Gastrocnemius medialis (tissue), 4 donors: ENCODE data around the gene PLA2G6. TPM values are rescaled to one million over a fixed set of nuclear protein-coding genes. Genes with fewer than 3 reads are reported as not detected.
A peak's percentile ranks its signal among the peaks of the same experiment; 100 is the strongest.
"Not testable (repeated sequence)": the region's sequence is repeated elsewhere in the genome, so short reads cannot be mapped to it uniquely, and the experiment has no call there.

Experiments used
- ATAC-seq, 2 donors: fragments of 150-250 bp; one replicate each; pipeline ENCODE4 v1.9.1; 2016
- DNase-seq, 2 donors: peaks; one replicate each; pipeline ENCODE4 v3.0.0-alpha.2; 2019
- H3K27ac ChIP-seq, 4 donors: fragments of 200-600 bp; sonication (generic); 1 replicate in 1 of 4; 2 replicates in 3 of 4; pipeline ENCODE4 v1.5.1; 2016 to 2018; ENCODE audit warnings: mild to moderate bottlenecking in 2 of 4, moderate library complexity in 1 of 4
- H3K27me3 ChIP-seq, 3 donors: fragments of 200-600 bp; sonication (generic) in 2 of 3; 1 replicate in 1 of 3; 2 replicates in 2 of 3; pipeline versions ENCODE4 v1.5.1 to v1.6.0; 2016 to 2019; ENCODE audit warnings: mild to moderate bottlenecking in 1 of 3, moderate library complexity in 1 of 3
- H3K36me3 ChIP-seq, 2 donors: fragments of 200-600 bp; sonication (generic) in 1 of 2; one replicate each; pipeline ENCODE4 v1.5.1; 2017 to 2018
- H3K4me1 ChIP-seq, 2 donors: fragments of 200-600 bp; sonication (generic) in 1 of 2; one replicate each; pipeline ENCODE4 v1.5.1; 2016 to 2017; ENCODE audit warnings: mild to moderate bottlenecking in 2 of 2
- H3K4me3 ChIP-seq, 4 donors: fragments of 200-600 bp; sonication (generic) in 3 of 4; 1 replicate in 1 of 4; 2 replicates in 3 of 4; pipeline ENCODE4 v1.5.1; 2016 to 2019; ENCODE audit warnings: mild to moderate bottlenecking in 2 of 4
- H3K9me3 ChIP-seq, 3 donors: fragments of 200-600 bp; sonication (generic) in 2 of 3; 1 replicate in 1 of 3; 2 replicates in 2 of 3; pipeline ENCODE4 v1.5.1; 2016 to 2019
- POLR2A ChIP-seq, 2 donors: fragments of 450-650 bp; IDR thresholded peaks; one replicate each; pipeline ENCODE4 v1.6.1; 2017; ENCODE audit warnings: antibody characterized with exemption in 2 of 2, mild to moderate bottlenecking in 2 of 2, moderate library complexity in 2 of 2
- in situ Hi-C, 4 donors: fragments of 200-750 bp; cut with MboI; loops; one replicate each; pipeline versions ENCODE4 v1.15.0 to v1.8.0; 2017; ENCODE audit warnings: low sequenced_read_pairs in 4 of 4
- intact Hi-C: fragments of 100-400 bp; cut with DNase I; formaldehyde crosslinking; loops from one replicate; pipeline ENCODE4 v1.15.1; 2023; ENCODE audit warnings: low total_unique reads
- total RNA-seq, 4 donors: library from RNA; depleted of rRNA; stranded (reverse); fragments of >200 nt; gene quantifications; one replicate each; pipeline versions ENCODE4 v1.1.0 to v1.2.3, GENCODE V29; 2016
- TF ChIP-seq, protein P1 (sequence below), 5 experiments: fragments of 450-650 bp in 3 of 5; fragments of 200-600 bp in 2 of 5; sonication (generic) in 2 of 5; IDR thresholded peaks in 4 of 5; conservative IDR thresholded peaks in 1 of 5; 1 replicate in 4 of 5; 2 replicates in 1 of 5; pipeline ENCODE4 v1.5.1; 2016 to 2019; ENCODE audit warnings: antibody characterized with exemption in 5 of 5, mild to moderate bottlenecking in 3 of 5, moderate library complexity in 3 of 5

Gene PLA2G6
- total RNA-seq, 4 donors from 2014 or later = 9.1 to 19.5 (median 12.1) TPM

DNA sequence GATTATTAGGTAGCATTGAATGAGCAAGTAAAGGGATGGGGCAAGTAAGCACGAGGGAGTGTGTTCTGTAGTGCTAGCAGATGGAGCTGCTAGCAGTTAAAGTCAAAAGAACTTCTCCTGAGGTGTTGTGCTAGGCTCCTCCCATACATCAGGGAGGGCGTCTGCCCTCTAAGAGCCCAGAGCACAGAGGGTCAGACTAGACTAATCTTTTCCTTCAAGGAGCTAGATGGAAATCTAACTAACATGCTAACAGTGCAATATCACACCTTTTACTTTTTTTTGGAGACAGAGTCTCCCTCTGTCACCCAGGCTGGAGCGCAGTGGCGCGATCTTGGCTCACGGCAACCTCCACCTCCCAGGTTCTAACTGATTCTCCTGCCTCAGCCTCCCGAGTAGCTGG lies 3.2 kb upstream of the PLA2G6 start:
- in situ Hi-C loops = no loop called here
- Histone ChIP-seq H3K4me1 (peaks cover 34 to 35% of the 10 kb centered on the region in 2 donors), H3K36me3 (no peaks in the 10 kb centered on the region), H3K4me3 (no peak overlapping the region), H3K9me3 (no peaks in the 10 kb centered on the region), H3K27me3 (no peaks in the 10 kb centered on the region), H3K27ac (peak overlapping the region in 1 of 4 donors; percentile 87)
- no peak for TF ChIP-seq POLR2A (IDR thresholded peaks at IDR 0.05)
- TF ChIP-seq, protein P1, sequence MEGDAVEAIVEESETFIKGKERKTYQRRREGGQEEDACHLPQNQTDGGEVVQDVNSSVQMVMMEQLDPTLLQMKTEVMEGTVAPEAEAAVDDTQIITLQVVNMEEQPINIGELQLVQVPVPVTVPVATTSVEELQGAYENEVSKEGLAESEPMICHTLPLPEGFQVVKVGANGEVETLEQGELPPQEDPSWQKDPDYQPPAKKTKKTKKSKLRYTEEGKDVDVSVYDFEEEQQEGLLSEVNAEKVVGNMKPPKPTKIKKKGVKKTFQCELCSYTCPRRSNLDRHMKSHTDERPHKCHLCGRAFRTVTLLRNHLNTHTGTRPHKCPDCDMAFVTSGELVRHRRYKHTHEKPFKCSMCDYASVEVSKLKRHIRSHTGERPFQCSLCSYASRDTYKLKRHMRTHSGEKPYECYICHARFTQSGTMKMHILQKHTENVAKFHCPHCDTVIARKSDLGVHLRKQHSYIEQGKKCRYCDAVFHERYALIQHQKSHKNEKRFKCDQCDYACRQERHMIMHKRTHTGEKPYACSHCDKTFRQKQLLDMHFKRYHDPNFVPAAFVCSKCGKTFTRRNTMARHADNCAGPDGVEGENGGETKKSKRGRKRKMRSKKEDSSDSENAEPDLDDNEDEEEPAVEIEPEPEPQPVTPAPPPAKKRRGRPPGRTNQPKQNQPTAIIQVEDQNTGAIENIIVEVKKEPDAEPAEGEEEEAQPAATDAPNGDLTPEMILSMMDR (IDR thresholded peaks at IDR 0.05 in 4 of 5, conservative IDR thresholded peaks at IDR 0.05 in 1 of 5) = no peak
- intact Hi-C loops = no loop called here
- ATAC-seq = no peak
- DNase-seq = no peak

DNA sequence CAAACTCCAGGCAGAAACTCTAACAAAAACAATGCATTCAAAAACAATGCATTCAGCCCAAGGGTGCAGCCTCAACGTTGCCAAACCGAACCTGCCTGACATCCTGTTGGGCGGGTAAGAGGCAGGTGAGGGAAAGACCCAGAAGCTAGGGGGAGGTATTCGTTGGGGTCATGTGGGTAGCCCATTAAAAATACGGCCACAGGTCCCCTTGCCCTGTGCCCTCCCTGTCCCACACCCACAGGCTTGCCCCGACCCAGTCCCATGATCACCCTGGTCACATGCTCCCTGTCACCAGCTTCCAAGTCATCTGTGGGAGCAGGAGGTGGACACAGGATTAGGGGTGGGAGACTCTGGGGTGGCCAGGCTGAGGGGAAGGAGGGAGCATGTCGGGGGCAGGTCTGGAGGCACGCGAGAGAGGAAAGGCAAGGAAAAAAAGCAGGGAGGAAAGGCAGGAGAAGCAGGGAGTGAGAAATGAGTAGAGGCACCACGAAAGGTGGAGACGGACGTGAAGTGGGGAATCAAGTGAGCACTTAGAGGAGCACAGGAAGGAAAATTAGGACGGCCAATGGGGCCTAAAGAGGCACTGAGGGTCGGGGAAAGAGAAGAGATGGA lies 683 bp downstream of the PLA2G6 start:
- intact Hi-C loops = loop anchor here (1.0 kb wide), 1 partner anchor 20 kb away; the partner anchor contains the start of gene MAFF
- in situ Hi-C loops = no loop called here
- peak; percentile 16 to 25 for ATAC-seq
- no peaks in the 10 kb centered on the region for H3K9me3 ChIP-seq
- peak; percentile 82 to 86 for DNase-seq
- peak overlapping the region; percentile 93 to 97 (median 96) for H3K27ac ChIP-seq
- peak overlapping the region; percentile 66 to 71 (median 67) for H3K4me3 ChIP-seq
- TF ChIP-seq, protein P1 (IDR thresholded peaks at IDR 0.05 in 4 of 5, conservative IDR thresholded peaks at IDR 0.05 in 1 of 5) = peak in 1 of 5 experiments; percentile 17
- peak; percentile 81 to 90 for TF ChIP-seq POLR2A (IDR thresholded peaks at IDR 0.05)
- H3K4me1 ChIP-seq = peaks cover 49% of the 10 kb centered on the region in 2 donors
- H3K27me3 ChIP-seq = no peaks in the 10 kb centered on the region
- H3K36me3 ChIP-seq = no peaks in the 10 kb centered on the region

DNA sequence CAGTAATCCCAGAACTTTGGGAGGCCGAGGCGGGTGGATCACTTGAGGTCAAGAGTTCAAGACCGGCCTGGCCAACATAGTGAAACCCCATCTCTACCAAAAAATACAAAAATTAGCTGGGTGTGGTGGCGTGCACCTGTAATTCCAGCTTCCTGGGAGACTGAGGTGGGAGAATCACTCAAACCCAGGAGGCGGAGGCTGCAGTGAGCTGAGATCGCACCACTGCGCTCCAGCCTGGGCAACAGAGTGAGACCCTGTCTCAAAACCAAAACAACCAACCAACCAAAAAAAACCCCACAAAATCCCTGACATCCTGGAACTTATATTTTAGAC lies 3.1 kb downstream of the PLA2G6 start:
- H3K36me3 ChIP-seq, DNase-seq, H3K4me3 ChIP-seq, ATAC-seq, in situ Hi-C loops, H3K27me3 ChIP-seq, H3K9me3 ChIP-seq: not testable (repeated sequence)
- intact Hi-C loops = loop anchor here (10.0 kb wide), 1 partner anchor 526 kb away; the partner anchor contains the start of genes GTPBP1 and JOSD1
- Histone ChIP-seq H3K27ac (peak overlapping the region; percentile 93 to 97 (median 96)), H3K4me1 (peaks cover 55 to 58% of the 10 kb centered on the region in 2 donors)

DNA sequence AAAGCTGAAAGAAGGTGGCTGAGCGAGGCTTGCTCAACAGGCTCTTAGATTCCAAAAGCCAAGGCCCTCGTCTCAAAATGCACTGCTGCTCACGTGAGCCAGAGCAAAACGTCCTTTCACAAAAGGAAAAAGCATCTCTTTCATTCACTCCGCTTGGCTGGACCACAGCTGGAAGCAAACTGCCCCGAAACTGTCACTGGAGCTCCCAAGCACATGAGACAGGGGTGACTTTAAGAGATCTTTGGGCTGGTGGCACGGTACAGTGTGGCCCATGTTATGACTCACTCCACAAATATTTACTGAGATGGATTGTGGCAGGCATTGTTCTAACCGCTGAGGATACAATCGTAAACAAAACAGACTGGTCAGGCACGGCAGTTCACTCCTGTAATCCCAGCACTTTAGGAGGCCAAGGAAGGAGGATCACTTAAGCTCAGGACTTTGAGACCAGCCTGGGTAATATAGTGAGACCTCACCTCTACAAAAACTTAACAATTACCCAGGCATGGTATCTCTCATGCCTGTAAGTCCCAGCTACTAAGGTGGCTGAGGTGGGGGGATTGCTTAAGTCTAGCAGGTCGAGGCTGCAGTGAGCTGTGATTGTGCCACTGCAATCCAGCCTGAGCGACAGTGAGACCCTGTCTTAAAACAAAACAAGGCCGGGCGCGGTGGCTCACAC lies 3.6 kb downstream of the PLA2G6 start:
- no peaks in the 10 kb centered on the region for H3K9me3 ChIP-seq
- peak overlapping the region; percentile 93 to 97 (median 96) for H3K27ac ChIP-seq
- no peaks in the 10 kb centered on the region for H3K36me3 ChIP-seq
- in situ Hi-C loops = no loop called here
- H3K4me3 ChIP-seq = no peak overlapping the region
- intact Hi-C loops = loop anchor here (2.0 to 10.0 kb wide), 2 partner anchors 109 to 527 kb away; partner anchors contain the start of genes GTPBP1 and JOSD1
- peak; percentile 47 to 77 for TF ChIP-seq POLR2A (IDR thresholded peaks at IDR 0.05)
- TF ChIP-seq, protein P1 (IDR thresholded peaks at IDR 0.05 in 4 of 5, conservative IDR thresholded peaks at IDR 0.05 in 1 of 5) = no peak
- peaks cover 59 to 63% of the 10 kb centered on the region in 2 donors for H3K4me1 ChIP-seq
- no peaks in the 10 kb centered on the region for H3K27me3 ChIP-seq
- peak; percentile 48 to 49 for ATAC-seq
- peak; percentile 92 to 95 for DNase-seq

DNA sequence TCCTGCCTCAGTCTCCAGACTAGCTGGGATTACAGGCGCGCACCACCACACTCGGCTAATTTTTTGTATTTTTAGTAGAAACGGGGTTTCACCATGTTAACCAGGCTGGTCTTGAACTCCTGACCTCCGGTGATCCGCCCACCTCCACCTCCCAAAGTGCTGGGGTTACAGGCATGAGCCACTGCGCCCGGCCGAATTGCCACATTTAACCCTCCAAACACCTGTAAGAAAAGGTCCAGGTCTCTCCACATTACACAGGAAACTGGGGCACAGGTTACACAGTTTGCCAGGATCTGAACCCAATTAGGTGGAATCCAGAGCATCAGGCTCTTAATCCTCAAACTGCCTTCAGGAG lies 4.1 kb downstream of the PLA2G6 start:
- in situ Hi-C loops, DNase-seq: not testable (repeated sequence)
- intact Hi-C loops = loop anchor here (2.0 to 10.0 kb wide), 2 partner anchors 109 to 527 kb away; partner anchors contain the start of genes GTPBP1 and JOSD1

More for the DNA sequence above, 4.1 kb downstream of the PLA2G6 start:
- H3K27ac ChIP-seq = peak overlapping the region; percentile 93 to 97 (median 96)
- H3K9me3 ChIP-seq, ATAC-seq, H3K36me3 ChIP-seq, H3K27me3 ChIP-seq, H3K4me3 ChIP-seq: not testable (repeated sequence)
- peaks cover 63 to 68% of the 10 kb centered on the region in 2 donors for H3K4me1 ChIP-seq
